HFFc6 (cell line): Measurements from ENCODE around the gene IL6. TPM values are rescaled to one million over a fixed set of nuclear protein-coding genes. Genes with fewer than 3 reads are reported as not detected.
A peak's percentile ranks its signal among the peaks of the same experiment; 100 is the strongest.
"Not testable (repeated sequence)": the region's sequence is repeated elsewhere in the genome, so short reads cannot be mapped to it uniquely, and the experiment has no call there.

Experiments
- DNase-seq: peaks from one replicate; pipeline ENCODE4 v3.0.0-alpha.2; 2018
- H3K27ac Mint-ChIP-seq: 2 replicates; pipeline ENCODE4 v1.8.0; 2020; ENCODE audit warnings: mild to moderate bottlenecking, mixed read lengths
- H3K27me3 Mint-ChIP-seq: 2 replicates; pipeline ENCODE4 v1.8.0; 2021; ENCODE audit warnings: mild to moderate bottlenecking, moderate library complexity, mixed read lengths; ENCODE audit not compliant: insufficient read depth
- H3K36me3 Mint-ChIP-seq: 2 replicates; pipeline ENCODE4 v1.8.0; 2021; ENCODE audit warnings: low read depth, mixed read lengths
- H3K4me1 Mint-ChIP-seq: 2 replicates; pipeline ENCODE4 v1.8.0; 2020; ENCODE audit warnings: low read depth, mixed read lengths
- H3K4me3 Mint-ChIP-seq: 2 replicates; pipeline ENCODE4 v1.8.0; 2020; ENCODE audit warnings: mild to moderate bottlenecking, moderate library complexity, mixed read lengths
- H3K9me3 Mint-ChIP-seq: 2 replicates; pipeline ENCODE4 v1.8.0; 2020; ENCODE audit warnings: mild to moderate bottlenecking, mixed read lengths
- long read RNA-seq: library from polyadenylated mRNA; unstranded; transcript quantifications from one replicate; pipeline ENCODE4 v2.0.0, GENCODE V29; 2019
- total RNA-seq, 6 experiments: library from RNA; stranded (reverse); fragmentation: NEBNext Ultra II Directional; extraction: Animal tissue kit (Norgen Biotek cat#: 25700); gene quantifications; 2 replicates in 1 of 6; 3 replicates in 5 of 6; pipeline ENCODE4 v1.2.3, GENCODE V29; 2021
- TF ChIP-seq, protein P1 (sequence below): fragments of 200-600 bp; sonication (generic); IDR thresholded peaks from 2 replicates; pipeline ENCODE4 v1.5.0; 2021; ENCODE audit warnings: antibody characterized with exemption, mild to moderate bottlenecking

The IL6 gene
- total RNA-seq: 10 to 100 TPM; 21.3 to 55.1 (median 50.0) TPM
- long read RNA-seq, transcript IL6-201 (5 exons, 1,182 nt): minor isoform, 5 of 23 reads
- long read RNA-seq, transcript IL6-209 (4 exons, 985 nt): major isoform, 8 of 23 reads
- long read RNA-seq, partial matches to known transcripts: 3 of 23 reads
- long read RNA-seq, other reads (novel, unspliced or antisense): 5 of 23 reads

GRCh38 chr7:22726907-22727713 lies at the start of gene IL6:
IL6 (plus strand) TSS chr7:22727200; CDS start chr7:22727263, 63 bp downstream.
- Mint-ChIP-seq H3K9me3 (no peaks in the 10 kb centered on the region), H3K4me1 (peaks cover 96% of the 10 kb centered on the region), H3K27me3 (no peaks in the 10 kb centered on the region; the same call in 1 of the 2 replicates), H3K36me3 (peaks cover 30% of the 10 kb centered on the region), H3K27ac (peak within 1 kb of the TSS; percentile 95), H3K4me3 (peak within 1 kb of the TSS; percentile 90)
- DNase-seq: peak; percentile 96
- TF ChIP-seq, protein P1, sequence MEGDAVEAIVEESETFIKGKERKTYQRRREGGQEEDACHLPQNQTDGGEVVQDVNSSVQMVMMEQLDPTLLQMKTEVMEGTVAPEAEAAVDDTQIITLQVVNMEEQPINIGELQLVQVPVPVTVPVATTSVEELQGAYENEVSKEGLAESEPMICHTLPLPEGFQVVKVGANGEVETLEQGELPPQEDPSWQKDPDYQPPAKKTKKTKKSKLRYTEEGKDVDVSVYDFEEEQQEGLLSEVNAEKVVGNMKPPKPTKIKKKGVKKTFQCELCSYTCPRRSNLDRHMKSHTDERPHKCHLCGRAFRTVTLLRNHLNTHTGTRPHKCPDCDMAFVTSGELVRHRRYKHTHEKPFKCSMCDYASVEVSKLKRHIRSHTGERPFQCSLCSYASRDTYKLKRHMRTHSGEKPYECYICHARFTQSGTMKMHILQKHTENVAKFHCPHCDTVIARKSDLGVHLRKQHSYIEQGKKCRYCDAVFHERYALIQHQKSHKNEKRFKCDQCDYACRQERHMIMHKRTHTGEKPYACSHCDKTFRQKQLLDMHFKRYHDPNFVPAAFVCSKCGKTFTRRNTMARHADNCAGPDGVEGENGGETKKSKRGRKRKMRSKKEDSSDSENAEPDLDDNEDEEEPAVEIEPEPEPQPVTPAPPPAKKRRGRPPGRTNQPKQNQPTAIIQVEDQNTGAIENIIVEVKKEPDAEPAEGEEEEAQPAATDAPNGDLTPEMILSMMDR: no peak

DNA sequence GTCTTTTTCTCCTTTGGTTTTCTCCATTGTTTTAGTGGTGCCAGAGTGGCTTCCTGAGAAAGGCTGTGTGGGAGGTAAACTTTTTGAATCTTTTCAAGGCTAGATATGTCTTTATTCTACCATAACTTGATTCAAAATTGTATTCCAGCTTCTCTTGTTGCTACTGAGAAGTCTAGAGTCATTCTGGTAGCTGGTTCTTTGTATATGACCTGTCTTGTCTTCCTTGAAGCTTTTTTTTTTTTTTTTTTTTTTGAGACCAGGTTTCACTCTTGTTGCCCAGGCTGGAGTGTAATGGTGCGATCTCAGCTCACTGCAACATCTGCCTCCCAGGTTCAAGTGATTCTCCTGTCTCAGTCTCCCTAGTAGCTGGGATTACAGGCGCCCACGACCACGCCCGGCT lies 49.7 kb upstream of the IL6 start:
- not testable (repeated sequence) for H3K27ac Mint-ChIP-seq, DNase-seq
- peaks cover 54% of the 10 kb centered on the region for H3K4me1 Mint-ChIP-seq

DNA sequence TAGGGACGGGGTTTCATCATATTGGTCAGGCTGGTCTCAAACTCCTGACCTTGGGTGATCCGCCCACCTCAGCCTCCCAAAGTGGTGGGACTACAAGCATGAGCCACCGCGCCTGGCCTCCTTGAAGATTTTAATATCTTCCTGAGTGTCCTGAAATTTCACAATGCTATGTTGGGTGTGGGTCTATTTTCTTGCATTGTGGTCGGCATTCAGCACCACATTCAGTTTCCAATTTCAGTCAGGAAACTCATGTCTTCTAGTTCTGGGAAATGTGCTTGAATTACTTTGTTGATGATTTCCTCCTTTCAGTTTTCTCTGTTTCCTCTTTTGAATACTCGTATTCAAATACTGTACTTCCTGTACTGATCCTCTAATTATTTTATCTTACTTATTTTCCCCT lies 49.3 kb upstream of the IL6 start:
- DNase-seq: no peak
- no peaks in the 10 kb centered on the region for H3K9me3 Mint-ChIP-seq
- 0 out of 2 replicates have a peak, but pooled peaks cover 8% of the 10 kb centered on the region for H3K36me3 Mint-ChIP-seq
- H3K4me3 Mint-ChIP-seq: no peak overlapping the region
- TF ChIP-seq, protein P1: no peak
- peaks cover 52% of the 10 kb centered on the region for H3K4me1 Mint-ChIP-seq
- no peaks in the 10 kb centered on the region; the same call in 1 of the 2 replicates for H3K27me3 Mint-ChIP-seq
- no peak overlapping the region for H3K27ac Mint-ChIP-seq

More for the DNA sequence above, 49.7 kb upstream of the IL6 start:
- not testable (repeated sequence) for H3K4me3 Mint-ChIP-seq, H3K27me3 Mint-ChIP-seq, H3K36me3 Mint-ChIP-seq, H3K9me3 Mint-ChIP-seq

GRCh38 chr7:22680482-22680911 lies 46.5 kb upstream of the IL6 start:
- no peak overlapping the region for H3K27ac Mint-ChIP-seq
- no peaks in the 10 kb centered on the region; the same call in 1 of the 2 replicates for H3K27me3 Mint-ChIP-seq
- TF ChIP-seq, protein P1: no peak
- H3K4me3 Mint-ChIP-seq: no peak overlapping the region
- H3K36me3 Mint-ChIP-seq: no peaks in the 10 kb centered on the region
- no peaks in the 10 kb centered on the region for H3K9me3 Mint-ChIP-seq
- H3K4me1 Mint-ChIP-seq: peaks cover 31% of the 10 kb centered on the region
- DNase-seq: no peak

GRCh38 chr7:22681312-22681711 lies 45.7 kb upstream of the IL6 start:
- Mint-ChIP-seq H3K9me3 (no peaks in the 10 kb centered on the region), H3K36me3 (no peaks in the 10 kb centered on the region), H3K27me3 (no peaks in the 10 kb centered on the region; the same call in 1 of the 2 replicates), H3K4me1 (peaks cover 23% of the 10 kb centered on the region), H3K4me3 (no peak overlapping the region), H3K27ac (no peak overlapping the region)
- DNase-seq: no peak
- TF ChIP-seq, protein P1: no peak
